GM23338 (cell line): Measurements from ENCODE around the gene KCNA1. TPM values are rescaled to one million over a fixed set of nuclear protein-coding genes. Genes with fewer than 3 reads are reported as not detected.

ENCODE experiments used
- ATAC-seq: fragments of 200-7000 bp; cut with Tn5 transposase; 3 replicates; pipeline ENCODE4 v1.9.1; 2020
- DNase-seq: peaks from one replicate; pipeline ENCODE4 v3.0.0-alpha.2; 2015; ENCODE audit warnings: low spot score
- H2AFZ ChIP-seq: fragments of 200-600 bp; sonication (generic); 2 replicates; pipeline ENCODE4 v1.8.0; 2016; ENCODE audit warnings: antibody characterized with exemption, mild to moderate bottlenecking, moderate library complexity
- H3F3A ChIP-seq: fragments of 200-600 bp; sonication (generic); replicated peaks from 2 replicates; pipeline ENCODE4 v1.8.0; 2017; ENCODE audit warnings: antibody characterized with exemption, mixed run types, low read depth
- H3K27ac ChIP-seq: fragments of 200-600 bp; sonication (generic); 2 replicates; pipeline ENCODE4 v1.6.1; 2016; ENCODE audit warnings: low read depth
- H3K27me3 ChIP-seq: fragments of 200-600 bp; sonication (generic); 2 replicates; pipeline ENCODE4 v1.8.0; 2016; ENCODE audit warnings: mild to moderate bottlenecking, mixed run types, moderate library complexity; ENCODE audit not compliant: insufficient read depth
- H3K36me3 ChIP-seq: fragments of 200-600 bp; sonication (generic); 2 replicates; pipeline ENCODE4 v1.8.0; 2016; ENCODE audit warnings: mild to moderate bottlenecking; ENCODE audit not compliant: insufficient read depth
- H3K4me1 ChIP-seq: fragments of 200-600 bp; sonication (generic); 2 replicates; pipeline ENCODE4 v1.8.0; 2016; ENCODE audit warnings: mild to moderate bottlenecking, moderate library complexity; ENCODE audit not compliant: insufficient read depth
- H3K4me2 ChIP-seq: fragments of 200-600 bp; sonication (generic); 2 replicates; pipeline ENCODE4 v1.7.1; 2017; ENCODE audit warnings: mixed run types
- H3K4me3 ChIP-seq: fragments of 200-600 bp; sonication (generic); 2 replicates; pipeline ENCODE4 v1.6.1; 2016; ENCODE audit warnings: mixed run types
- H3K79me2 ChIP-seq: fragments of 200-600 bp; sonication (generic); replicated peaks from 2 replicates; pipeline ENCODE4 v1.8.0; 2017; ENCODE audit warnings: mild to moderate bottlenecking; ENCODE audit not compliant: insufficient read depth
- H3K9me2 ChIP-seq: fragments of 200-600 bp; sonication (generic); 2 replicates; pipeline ENCODE4 v1.8.0; 2017; ENCODE audit not compliant: insufficient read depth
- H4K20me1 ChIP-seq: fragments of 200-600 bp; sonication (generic); replicated peaks from 2 replicates; pipeline ENCODE4 v1.8.0; 2017; ENCODE audit warnings: mild to moderate bottlenecking; ENCODE audit not compliant: insufficient read depth
- H3K27ac Mint-ChIP-seq: 2 replicates; pipeline ENCODE4 v1.8.0; 2020; ENCODE audit warnings: inconsistent platforms, mild to moderate bottlenecking, moderate library complexity, mixed read lengths
- H3K27me3 Mint-ChIP-seq: 3 replicates; pipeline ENCODE4 v1.8.0; 2022; ENCODE audit warnings: low read depth, mild to moderate bottlenecking, moderate library complexity, mixed read lengths, inconsistent platforms; ENCODE audit not compliant: insufficient read depth, poor library complexity
- H3K36me3 Mint-ChIP-seq: 3 replicates; pipeline ENCODE4 v1.8.0; 2021; ENCODE audit warnings: low read depth, mild to moderate bottlenecking, inconsistent platforms, moderate library complexity, mixed read lengths
- H3K4me1 Mint-ChIP-seq: 3 replicates; pipeline ENCODE4 v1.8.0; 2020; ENCODE audit warnings: mild to moderate bottlenecking, inconsistent platforms, mixed read lengths
- H3K4me3 Mint-ChIP-seq: 3 replicates; pipeline ENCODE4 v1.8.0; 2021; ENCODE audit warnings: moderate library complexity, mild to moderate bottlenecking, inconsistent platforms, mixed read lengths
- H3K9me3 Mint-ChIP-seq: 3 replicates; pipeline ENCODE4 v1.8.0; 2020; ENCODE audit warnings: moderate library complexity, mild to moderate bottlenecking, inconsistent platforms, mixed read lengths
- CREB1 ChIP-seq: fragments of 250-450 bp; sonication (Bioruptor Pico); IDR thresholded peaks from 2 replicates; pipeline ENCODE4 v1.5.0; 2020; ENCODE audit warnings: low read depth, mild to moderate bottlenecking, moderate library complexity
- EZH2 ChIP-seq: fragments of 200-600 bp; sonication (generic); IDR thresholded peaks from one replicate; pipeline ENCODE4 v1.8.0; 2017; ENCODE audit warnings: antibody characterized with exemption, mild to moderate bottlenecking, low read depth; ENCODE audit not compliant: unreplicated experiment
- EZH2phosphoT487 ChIP-seq: fragments of 200-600 bp; sonication (generic); IDR thresholded peaks from one replicate; pipeline ENCODE4 v1.8.1; 2018; ENCODE audit warnings: antibody characterized with exemption; ENCODE audit not compliant: unreplicated experiment
- JUNB ChIP-seq: IDR thresholded peaks from one replicate; pipeline ENCODE4 v1.6.1; 2016; ENCODE audit warnings: antibody characterized with exemption; ENCODE audit not compliant: unreplicated experiment
- NANOG ChIP-seq: IDR thresholded peaks from 2 replicates; pipeline ENCODE4 v1.6.1; 2016; ENCODE audit warnings: antibody characterized with exemption, borderline replicate concordance
- POLR2AphosphoS5 ChIP-seq: IDR thresholded peaks from 2 replicates; pipeline ENCODE4 v1.6.1; 2016; ENCODE audit warnings: antibody characterized with exemption, low read depth
- STAT1 ChIP-seq: IDR thresholded peaks from one replicate; pipeline ENCODE4 v1.6.1; 2016; ENCODE audit warnings: antibody characterized with exemption; ENCODE audit not compliant: unreplicated experiment
- ZNF331 ChIP-seq: fragments of 250-450 bp; sonication (Bioruptor Pico); IDR thresholded peaks from 2 replicates; pipeline ENCODE4 v1.5.0; 2020; ENCODE audit warnings: low read depth, mild to moderate bottlenecking, moderate library complexity
- polyA plus RNA-seq: library from polyadenylated mRNA; unstranded; fragments of >200 nt; fragmentation: Nextera tagmentation; extraction: Ambion mirVana; gene quantifications from 2 replicates; pipeline ENCODE4 v1.2.1, GENCODE V29; 2016
- total RNA-seq: library from RNA; depleted of rRNA; stranded (reverse); fragments of >200 nt; shearing (Covaris generic); gene quantifications from 2 replicates; pipeline ENCODE4 v1.2.3, GENCODE V29; 2014
- TF ChIP-seq, protein P1 (sequence below), 2 experiments: fragments of 200-600 bp in 1 of 2; sonication (generic) in 1 of 2; conservative IDR thresholded peaks; 2 replicates each; pipeline versions ENCODE4 v1.5.1 to v1.6.1; 2016 to 2017; ENCODE audit warnings: antibody characterized with exemption in 2 of 2, low read depth in 2 of 2, mild to moderate bottlenecking in 2 of 2, moderate library complexity in 1 of 2
- TF ChIP-seq, protein P2 (sequence below): IDR thresholded peaks from one replicate; pipeline ENCODE4 v1.6.1; 2018; ENCODE audit warnings: antibody characterized with exemption; ENCODE audit not compliant: unreplicated experiment
- TF ChIP-seq, protein P3 (sequence below): fragments of 250-450 bp; sonication (Bioruptor Pico); IDR thresholded peaks from 2 replicates; pipeline ENCODE4 v1.5.0; 2020; ENCODE audit warnings: mild to moderate bottlenecking, moderate library complexity
- TF ChIP-seq, protein P4 (sequence below): IDR thresholded peaks from 2 replicates; pipeline ENCODE4 v1.6.1; 2016; ENCODE audit warnings: antibody characterized with exemption

Gene KCNA1
- total and polyA plus RNA-seq, 2 experiments from 2014 or later, result 0.10 to 1.2 TPM

DNA sequence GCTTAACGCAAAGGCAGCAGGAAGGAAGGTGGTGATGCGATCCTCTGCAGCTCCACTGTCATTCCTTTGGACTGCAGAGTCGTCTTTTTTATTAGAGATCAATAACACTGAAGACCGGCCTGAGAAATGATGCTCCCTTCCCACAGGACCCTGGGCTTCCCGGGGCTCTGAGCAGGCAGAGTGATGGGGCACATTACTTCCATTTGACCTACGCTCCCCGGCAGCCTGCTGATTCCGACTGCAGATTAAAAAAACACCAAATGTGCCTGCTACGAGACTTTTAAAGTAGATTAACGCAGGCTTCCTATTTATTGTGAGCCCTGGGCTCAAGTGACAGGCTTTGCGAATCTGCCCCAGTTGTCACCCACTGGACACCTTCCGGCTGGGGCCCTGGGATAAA is 37.5 kb downstream of the KCNA1 start (continued):
- TF ChIP-seq, protein P1, sequence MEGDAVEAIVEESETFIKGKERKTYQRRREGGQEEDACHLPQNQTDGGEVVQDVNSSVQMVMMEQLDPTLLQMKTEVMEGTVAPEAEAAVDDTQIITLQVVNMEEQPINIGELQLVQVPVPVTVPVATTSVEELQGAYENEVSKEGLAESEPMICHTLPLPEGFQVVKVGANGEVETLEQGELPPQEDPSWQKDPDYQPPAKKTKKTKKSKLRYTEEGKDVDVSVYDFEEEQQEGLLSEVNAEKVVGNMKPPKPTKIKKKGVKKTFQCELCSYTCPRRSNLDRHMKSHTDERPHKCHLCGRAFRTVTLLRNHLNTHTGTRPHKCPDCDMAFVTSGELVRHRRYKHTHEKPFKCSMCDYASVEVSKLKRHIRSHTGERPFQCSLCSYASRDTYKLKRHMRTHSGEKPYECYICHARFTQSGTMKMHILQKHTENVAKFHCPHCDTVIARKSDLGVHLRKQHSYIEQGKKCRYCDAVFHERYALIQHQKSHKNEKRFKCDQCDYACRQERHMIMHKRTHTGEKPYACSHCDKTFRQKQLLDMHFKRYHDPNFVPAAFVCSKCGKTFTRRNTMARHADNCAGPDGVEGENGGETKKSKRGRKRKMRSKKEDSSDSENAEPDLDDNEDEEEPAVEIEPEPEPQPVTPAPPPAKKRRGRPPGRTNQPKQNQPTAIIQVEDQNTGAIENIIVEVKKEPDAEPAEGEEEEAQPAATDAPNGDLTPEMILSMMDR (conservative IDR thresholded peaks at IDR 0.05; ENCODE audit: low read depth in 2 of 2), result no peak
- TF ChIP-seq, protein P2, sequence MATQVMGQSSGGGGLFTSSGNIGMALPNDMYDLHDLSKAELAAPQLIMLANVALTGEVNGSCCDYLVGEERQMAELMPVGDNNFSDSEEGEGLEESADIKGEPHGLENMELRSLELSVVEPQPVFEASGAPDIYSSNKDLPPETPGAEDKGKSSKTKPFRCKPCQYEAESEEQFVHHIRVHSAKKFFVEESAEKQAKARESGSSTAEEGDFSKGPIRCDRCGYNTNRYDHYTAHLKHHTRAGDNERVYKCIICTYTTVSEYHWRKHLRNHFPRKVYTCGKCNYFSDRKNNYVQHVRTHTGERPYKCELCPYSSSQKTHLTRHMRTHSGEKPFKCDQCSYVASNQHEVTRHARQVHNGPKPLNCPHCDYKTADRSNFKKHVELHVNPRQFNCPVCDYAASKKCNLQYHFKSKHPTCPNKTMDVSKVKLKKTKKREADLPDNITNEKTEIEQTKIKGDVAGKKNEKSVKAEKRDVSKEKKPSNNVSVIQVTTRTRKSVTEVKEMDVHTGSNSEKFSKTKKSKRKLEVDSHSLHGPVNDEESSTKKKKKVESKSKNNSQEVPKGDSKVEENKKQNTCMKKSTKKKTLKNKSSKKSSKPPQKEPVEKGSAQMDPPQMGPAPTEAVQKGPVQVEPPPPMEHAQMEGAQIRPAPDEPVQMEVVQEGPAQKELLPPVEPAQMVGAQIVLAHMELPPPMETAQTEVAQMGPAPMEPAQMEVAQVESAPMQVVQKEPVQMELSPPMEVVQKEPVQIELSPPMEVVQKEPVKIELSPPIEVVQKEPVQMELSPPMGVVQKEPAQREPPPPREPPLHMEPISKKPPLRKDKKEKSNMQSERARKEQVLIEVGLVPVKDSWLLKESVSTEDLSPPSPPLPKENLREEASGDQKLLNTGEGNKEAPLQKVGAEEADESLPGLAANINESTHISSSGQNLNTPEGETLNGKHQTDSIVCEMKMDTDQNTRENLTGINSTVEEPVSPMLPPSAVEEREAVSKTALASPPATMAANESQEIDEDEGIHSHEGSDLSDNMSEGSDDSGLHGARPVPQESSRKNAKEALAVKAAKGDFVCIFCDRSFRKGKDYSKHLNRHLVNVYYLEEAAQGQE, result no peak
- TF ChIP-seq CREB1 (CRISPR knock-in tag) (no peak), JUNB (no peak)

DNA sequence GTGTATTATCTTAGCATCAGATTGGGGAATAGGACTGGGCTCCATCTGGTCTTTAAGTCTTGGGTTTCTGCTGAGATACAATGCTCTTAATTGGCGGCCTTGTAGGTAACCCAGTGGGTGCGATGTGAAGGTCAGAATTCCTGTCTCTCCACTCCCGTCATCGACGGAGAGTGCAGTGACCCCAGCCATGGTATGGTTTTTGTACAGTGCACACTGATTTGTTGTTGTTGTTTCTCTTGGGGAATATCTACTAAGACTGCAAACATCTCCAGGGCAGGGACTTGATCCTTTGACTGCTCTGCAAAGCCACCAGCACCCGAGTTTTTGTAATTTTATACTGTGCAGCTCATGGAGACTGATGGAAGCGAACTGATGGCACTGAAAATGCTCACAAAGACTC is 41.4 kb downstream of the KCNA1 start:
- Mint-ChIP-seq H3K9me3 (no peaks in the 10 kb centered on the region; the same call in 2 of the 3 replicates), H3K36me3 (no peaks in the 10 kb centered on the region), H3K4me1 (peaks cover 19% of the 10 kb centered on the region), H3K27ac (no peak overlapping the region), H3K27me3 (peaks cover 17% of the 10 kb centered on the region), H3K4me3 (no peak overlapping the region)
- no peaks in the 10 kb centered on the region for H3K79me2 ChIP-seq
- H2AFZ ChIP-seq, result no peak overlapping the region; the same call in 1 of the 2 replicates
- DNase-seq (no peak), ATAC-seq (no peak; the same call in 2 of the 3 replicates)
- H3K4me3 ChIP-seq, result no peak overlapping the region
- H3K36me3 ChIP-seq, result no peaks in the 10 kb centered on the region
- H3K9me2 ChIP-seq, result no peaks in the 10 kb centered on the region
- H3F3A ChIP-seq, result no peaks in the 10 kb centered on the region
- no peaks in the 10 kb centered on the region for H3K4me1 ChIP-seq
- no peak overlapping the region for H3K4me2 ChIP-seq
- H3K27me3 ChIP-seq, result 0 out of 2 replicates have a peak, but pooled peaks cover 8% of the 10 kb centered on the region
- no peak overlapping the region for H3K27ac ChIP-seq
- no peaks in the 10 kb centered on the region; the same call in 1 of the 2 replicates for H4K20me1 ChIP-seq
- TF ChIP-seq STAT1 (no peak), EZH2 (no peak), CREB1 (CRISPR knock-in tag) (no peak), JUNB (no peak), ZNF331 (no peak), NANOG (no peak), POLR2AphosphoS5 (no peak), EZH2phosphoT487 (no peak)
- TF ChIP-seq, protein P3, sequence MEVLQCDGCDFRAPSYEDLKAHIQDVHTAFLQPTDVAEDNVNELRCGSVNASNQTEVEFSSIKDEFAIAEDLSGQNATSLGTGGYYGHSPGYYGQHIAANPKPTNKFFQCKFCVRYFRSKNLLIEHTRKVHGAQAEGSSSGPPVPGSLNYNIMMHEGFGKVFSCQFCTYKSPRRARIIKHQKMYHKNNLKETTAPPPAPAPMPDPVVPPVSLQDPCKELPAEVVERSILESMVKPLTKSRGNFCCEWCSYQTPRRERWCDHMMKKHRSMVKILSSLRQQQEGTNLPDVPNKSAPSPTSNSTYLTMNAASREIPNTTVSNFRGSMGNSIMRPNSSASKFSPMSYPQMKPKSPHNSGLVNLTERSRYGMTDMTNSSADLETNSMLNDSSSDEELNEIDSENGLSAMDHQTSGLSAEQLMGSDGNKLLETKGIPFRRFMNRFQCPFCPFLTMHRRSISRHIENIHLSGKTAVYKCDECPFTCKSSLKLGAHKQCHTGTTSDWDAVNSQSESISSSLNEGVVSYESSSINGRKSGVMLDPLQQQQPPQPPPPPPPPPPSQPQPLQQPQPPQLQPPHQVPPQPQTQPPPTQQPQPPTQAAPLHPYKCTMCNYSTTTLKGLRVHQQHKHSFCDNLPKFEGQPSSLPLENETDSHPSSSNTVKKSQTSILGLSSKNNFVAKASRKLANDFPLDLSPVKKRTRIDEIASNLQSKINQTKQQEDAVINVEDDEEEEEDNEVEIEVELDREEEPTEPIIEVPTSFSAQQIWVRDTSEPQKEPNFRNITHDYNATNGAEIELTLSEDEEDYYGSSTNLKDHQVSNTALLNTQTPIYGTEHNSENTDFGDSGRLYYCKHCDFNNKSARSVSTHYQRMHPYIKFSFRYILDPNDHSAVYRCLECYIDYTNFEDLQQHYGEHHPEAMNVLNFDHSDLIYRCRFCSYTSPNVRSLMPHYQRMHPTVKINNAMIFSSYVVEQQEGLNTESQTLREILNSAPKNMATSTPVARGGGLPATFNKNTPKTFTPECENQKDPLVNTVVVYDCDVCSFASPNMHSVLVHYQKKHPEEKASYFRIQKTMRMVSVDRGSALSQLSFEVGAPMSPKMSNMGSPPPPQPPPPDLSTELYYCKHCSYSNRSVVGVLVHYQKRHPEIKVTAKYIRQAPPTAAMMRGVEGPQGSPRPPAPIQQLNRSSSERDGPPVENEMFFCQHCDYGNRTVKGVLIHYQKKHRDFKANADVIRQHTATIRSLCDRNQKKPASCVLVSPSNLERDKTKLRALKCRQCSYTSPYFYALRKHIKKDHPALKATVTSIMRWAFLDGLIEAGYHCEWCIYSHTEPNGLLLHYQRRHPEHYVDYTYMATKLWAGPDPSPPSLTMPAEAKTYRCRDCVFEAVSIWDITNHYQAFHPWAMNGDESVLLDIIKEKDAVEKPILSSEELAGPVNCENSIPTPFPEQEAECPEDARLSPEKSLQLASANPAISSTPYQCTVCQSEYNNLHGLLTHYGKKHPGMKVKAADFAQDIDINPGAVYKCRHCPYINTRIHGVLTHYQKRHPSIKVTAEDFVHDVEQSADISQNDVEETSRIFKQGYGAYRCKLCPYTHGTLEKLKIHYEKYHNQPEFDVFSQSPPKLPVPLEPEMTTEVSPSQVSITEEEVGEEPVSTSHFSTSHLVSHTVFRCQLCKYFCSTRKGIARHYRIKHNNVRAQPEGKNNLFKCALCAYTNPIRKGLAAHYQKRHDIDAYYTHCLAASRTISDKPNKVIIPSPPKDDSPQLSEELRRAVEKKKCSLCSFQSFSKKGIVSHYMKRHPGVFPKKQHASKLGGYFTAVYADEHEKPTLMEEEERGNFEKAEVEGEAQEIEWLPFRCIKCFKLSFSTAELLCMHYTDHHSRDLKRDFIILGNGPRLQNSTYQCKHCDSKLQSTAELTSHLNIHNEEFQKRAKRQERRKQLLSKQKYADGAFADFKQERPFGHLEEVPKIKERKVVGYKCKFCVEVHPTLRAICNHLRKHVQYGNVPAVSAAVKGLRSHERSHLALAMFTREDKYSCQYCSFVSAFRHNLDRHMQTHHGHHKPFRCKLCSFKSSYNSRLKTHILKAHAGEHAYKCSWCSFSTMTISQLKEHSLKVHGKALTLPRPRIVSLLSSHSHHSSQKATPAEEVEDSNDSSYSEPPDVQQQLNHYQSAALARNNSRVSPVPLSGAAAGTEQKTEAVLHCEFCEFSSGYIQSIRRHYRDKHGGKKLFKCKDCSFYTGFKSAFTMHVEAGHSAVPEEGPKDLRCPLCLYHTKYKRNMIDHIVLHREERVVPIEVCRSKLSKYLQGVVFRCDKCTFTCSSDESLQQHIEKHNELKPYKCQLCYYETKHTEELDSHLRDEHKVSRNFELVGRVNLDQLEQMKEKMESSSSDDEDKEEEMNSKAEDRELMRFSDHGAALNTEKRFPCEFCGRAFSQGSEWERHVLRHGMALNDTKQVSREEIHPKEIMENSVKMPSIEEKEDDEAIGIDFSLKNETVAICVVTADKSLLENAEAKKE (CRISPR knock-in tag), result no peak
- TF ChIP-seq, protein P4, sequence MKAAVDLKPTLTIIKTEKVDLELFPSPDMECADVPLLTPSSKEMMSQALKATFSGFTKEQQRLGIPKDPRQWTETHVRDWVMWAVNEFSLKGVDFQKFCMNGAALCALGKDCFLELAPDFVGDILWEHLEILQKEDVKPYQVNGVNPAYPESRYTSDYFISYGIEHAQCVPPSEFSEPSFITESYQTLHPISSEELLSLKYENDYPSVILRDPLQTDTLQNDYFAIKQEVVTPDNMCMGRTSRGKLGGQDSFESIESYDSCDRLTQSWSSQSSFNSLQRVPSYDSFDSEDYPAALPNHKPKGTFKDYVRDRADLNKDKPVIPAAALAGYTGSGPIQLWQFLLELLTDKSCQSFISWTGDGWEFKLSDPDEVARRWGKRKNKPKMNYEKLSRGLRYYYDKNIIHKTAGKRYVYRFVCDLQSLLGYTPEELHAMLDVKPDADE, result no peak
